Subcutaneous abdominal adipose tissue (tissue), 5 donors: ENCODE measurements around the gene WASHC2C.
A peak's percentile ranks its signal among the peaks of the same experiment; 100 is the strongest.
"Not testable (repeated sequence)": the region's sequence is repeated elsewhere in the genome, so short reads cannot be mapped to it uniquely, and the experiment has no call there.

Experiments
- H3K27ac ChIP-seq: one replicate; pipeline ENCODE4 v1.7.0; 2013; ENCODE audit warnings: low read depth, mild to moderate bottlenecking, inconsistent platforms, low read length, moderate library complexity
- H3K27me3 ChIP-seq, 5 donors: one replicate each; pipeline ENCODE4 v1.7.0; 2013; ENCODE audit warnings: low read length in 5 of 5, inconsistent platforms in 1 of 5; ENCODE audit not compliant: control insufficient read depth in 5 of 5, insufficient read depth in 4 of 5
- H3K36me3 ChIP-seq, 5 donors: one replicate each; pipeline ENCODE4 v1.7.0; 2013; ENCODE audit warnings: low read length in 5 of 5; ENCODE audit not compliant: control insufficient read depth in 5 of 5, insufficient read depth in 5 of 5
- H3K4me1 ChIP-seq, 5 donors: one replicate each; pipeline ENCODE4 v1.7.0; 2013; ENCODE audit warnings: low read length in 5 of 5, mild to moderate bottlenecking in 3 of 5, moderate library complexity in 1 of 5; ENCODE audit not compliant: control insufficient read depth in 5 of 5, insufficient read depth in 5 of 5
- H3K4me3 ChIP-seq, 5 donors: one replicate each; pipeline ENCODE4 v1.7.0; 2013; ENCODE audit warnings: low read length in 5 of 5, low read depth in 1 of 5
- H3K9ac ChIP-seq, 5 donors: one replicate each; pipeline ENCODE4 v1.7.0; 2013; ENCODE audit warnings: low read length in 5 of 5, mild to moderate bottlenecking in 4 of 5, moderate library complexity in 3 of 5
- H3K9me3 ChIP-seq, 5 donors: one replicate each; pipeline ENCODE4 v1.7.0; 2013; ENCODE audit warnings: low read length in 5 of 5; ENCODE audit not compliant: control insufficient read depth in 5 of 5
- donor health status: healthy.
- donor health status: healthy.
- donor health status: healthy.
- donor health status: healthy.
- donor health status: healthy.

Gene WASHC2C, protein sequence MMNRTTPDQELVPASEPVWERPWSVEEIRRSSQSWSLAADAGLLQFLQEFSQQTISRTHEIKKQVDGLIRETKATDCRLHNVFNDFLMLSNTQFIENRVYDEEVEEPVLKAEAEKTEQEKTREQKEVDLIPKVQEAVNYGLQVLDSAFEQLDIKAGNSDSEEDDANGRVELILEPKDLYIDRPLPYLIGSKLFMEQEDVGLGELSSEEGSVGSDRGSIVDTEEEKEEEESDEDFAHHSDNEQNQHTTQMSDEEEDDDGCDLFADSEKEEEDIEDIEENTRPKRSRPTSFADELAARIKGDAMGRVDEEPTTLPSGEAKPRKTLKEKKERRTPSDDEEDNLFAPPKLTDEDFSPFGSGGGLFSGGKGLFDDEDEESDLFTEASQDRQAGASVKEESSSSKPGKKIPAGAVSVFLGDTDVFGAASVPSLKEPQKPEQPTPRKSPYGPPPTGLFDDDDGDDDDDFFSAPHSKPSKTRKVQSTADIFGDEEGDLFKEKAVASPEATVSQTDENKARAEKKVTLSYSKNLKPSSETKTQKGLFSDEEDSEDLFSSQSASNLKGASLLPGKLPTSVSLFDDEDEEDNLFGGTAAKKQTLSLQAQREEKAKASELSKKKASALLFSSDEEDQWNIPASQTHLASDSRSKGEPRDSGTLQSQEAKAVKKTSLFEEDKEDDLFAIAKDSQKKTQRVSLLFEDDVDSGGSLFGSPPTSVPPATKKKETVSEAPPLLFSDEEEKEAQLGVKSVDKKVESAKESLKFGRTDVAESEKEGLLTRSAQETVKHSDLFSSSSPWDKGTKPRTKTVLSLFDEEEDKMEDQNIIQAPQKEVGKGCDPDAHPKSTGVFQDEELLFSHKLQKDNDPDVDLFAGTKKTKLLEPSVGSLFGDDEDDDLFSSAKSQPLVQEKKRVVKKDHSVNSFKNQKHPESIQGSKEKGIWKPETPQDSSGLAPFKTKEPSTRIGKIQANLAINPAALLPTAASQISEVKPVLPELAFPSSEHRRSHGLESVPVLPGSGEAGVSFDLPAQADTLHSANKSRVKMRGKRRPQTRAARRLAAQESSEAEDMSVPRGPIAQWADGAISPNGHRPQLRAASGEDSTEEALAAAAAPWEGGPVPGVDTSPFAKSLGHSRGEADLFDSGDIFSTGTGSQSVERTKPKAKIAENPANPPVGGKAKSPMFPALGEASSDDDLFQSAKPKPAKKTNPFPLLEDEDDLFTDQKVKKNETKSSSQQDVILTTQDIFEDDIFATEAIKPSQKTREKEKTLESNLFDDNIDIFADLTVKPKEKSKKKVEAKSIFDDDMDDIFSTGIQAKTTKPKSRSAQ (N-terminal part only)

DNA sequence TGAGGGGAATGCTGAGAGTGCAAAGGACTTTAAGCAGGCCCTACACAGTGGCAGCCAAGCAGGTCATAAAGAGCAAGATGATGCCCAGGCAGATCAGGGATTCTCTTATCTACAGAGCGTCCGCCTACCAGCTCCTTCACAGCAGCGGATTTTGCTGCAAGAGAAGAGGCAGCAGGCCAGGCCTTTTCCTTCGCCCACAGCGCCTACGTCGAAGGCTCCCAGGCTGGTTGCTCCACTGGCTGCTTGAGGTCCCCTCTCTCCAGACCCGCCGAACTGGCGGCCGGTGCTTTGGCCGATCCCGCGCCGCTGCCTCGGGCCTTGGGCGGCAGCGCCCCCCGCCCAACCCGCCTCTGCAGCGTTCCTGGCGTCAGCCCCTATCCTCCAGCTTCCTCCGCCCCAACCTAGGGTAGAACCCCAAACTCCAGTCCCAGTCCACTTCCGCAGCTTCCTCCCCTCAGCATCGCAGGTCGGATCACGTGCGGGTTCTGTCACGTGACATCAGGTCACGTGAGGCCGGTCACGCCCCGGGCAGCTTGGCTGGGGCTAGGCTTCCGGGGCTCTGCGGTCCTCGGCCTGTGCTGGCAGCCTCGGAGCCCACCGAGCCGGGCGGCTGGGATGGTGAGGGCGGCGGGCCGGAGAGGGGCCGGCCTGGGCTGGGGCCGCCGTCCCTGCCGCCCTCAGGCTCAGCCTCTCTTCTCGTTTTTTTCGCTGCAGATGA lies at the start of gene WASHC2C:
Gene WASHC2C, plus strand, starts transcription at position 564 of the 718 bp plus-strand sequence. Its CDS starts 52 bp downstream, at position 616.
- Histone ChIP-seq H3K4me1 (peaks cover 0 to 11% (median 4%) of the 10 kb centered on the region in 5 donors), H3K27ac (peak within 1 kb of the TSS; percentile 46), H3K9ac (peak within 1 kb of the TSS in 4 of 5 donors; percentile 37 to 78 (median 57)), H3K4me3 (peak within 1 kb of the TSS; percentile 70 to 78 (median 74))
- not testable (repeated sequence) for H3K9me3 ChIP-seq, H3K27me3 ChIP-seq, H3K36me3 ChIP-seq

DNA sequence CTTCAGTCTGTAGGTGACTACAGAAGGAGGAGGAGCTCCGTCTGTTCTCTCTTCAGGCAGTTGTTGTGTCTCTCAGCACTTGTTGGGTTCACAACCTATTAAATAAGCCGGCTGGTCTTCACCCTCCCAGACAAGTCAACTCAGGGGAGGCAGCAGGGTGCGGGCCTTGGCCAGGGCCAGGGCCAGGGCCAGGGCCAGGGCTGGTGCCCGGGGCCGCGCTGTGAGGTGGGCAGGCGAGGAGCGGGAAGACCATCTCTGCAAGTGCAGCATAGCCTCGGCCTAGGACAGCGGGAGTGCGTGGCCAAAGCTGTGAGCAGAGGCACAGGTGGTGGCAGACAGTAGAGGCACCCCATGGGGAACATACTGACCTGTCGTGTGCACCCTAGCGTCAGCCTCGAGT lies 48.6 kb upstream of the WASHC2C start:
- H3K9me3 ChIP-seq, H3K27ac ChIP-seq, H3K27me3 ChIP-seq, H3K9ac ChIP-seq, H3K36me3 ChIP-seq, H3K4me1 ChIP-seq, H3K4me3 ChIP-seq: not testable (repeated sequence)

DNA sequence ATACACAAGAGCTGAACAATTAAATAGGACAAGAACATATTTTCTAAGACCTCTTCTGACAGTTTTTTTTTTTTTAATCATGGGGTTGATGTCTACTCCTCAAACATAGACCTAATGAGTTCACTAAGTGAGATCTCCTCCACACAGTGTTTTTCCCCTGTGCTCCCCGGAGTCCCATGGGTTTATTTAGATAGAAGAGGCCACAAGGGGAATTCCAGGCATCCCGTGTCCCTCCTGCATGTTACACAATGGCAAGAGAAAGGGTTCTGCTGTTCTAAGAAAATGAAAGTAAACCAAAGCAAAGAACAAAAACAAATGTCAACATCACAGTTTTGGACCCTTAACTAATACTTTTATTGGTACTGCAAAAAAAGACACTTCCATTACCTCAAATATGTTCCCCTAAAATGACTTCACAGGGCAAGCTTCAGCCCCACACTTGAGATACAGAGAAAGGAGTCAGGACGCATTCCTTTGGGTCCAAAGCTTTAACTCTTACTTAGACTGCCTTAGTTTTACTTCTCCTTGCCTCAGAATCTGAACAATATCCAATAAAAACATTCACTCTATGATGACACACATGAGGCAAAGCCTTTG lies 16.8 kb upstream of the WASHC2C start:
- H3K9me3 ChIP-seq, H3K36me3 ChIP-seq, H3K27ac ChIP-seq, H3K4me3 ChIP-seq, H3K9ac ChIP-seq, H3K27me3 ChIP-seq, H3K4me1 ChIP-seq: not testable (repeated sequence)

DNA sequence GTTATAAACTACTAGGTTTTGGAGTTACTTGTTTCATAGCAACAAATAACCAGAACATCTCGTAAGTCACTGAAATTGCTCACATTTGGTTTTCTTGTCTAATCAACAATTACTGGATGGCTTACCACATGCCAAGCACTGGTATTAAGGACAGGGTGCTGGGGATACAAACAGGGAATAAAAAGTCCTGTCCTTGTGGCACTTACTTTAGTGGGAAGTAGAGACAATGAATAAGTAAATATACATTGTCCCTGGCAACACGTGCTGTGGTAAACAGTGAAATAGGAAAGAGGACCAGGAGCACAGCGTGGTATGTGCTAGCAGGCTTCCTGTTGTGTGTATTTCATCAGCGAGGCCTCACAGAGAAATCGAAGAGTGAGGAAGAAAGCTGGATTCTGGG lies 15.8 kb upstream of the WASHC2C start:
- H3K9ac ChIP-seq, H3K4me3 ChIP-seq, H3K36me3 ChIP-seq, H3K9me3 ChIP-seq, H3K27ac ChIP-seq, H3K27me3 ChIP-seq, H3K4me1 ChIP-seq: not testable (repeated sequence)

DNA sequence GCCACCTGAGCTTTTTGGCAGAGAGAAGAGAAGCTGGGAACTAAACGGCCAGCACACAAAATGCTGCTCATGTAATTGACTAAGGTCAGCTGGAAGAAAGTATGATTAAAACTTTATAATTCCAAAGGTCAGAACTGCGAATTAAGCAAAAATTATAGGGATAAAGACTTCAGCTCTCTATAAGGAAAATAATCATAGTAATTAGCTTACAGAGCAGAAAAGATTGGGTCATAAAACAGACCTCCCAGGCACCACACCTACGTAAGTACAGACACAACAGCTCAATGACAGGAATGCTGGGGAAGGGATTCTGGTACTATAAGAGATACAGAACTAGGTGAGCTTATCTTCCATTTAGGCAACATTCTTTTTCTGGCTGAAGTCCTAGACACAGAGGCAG lies 10.0 kb upstream of the WASHC2C start:
- not testable (repeated sequence) for H3K27ac ChIP-seq, H3K36me3 ChIP-seq, H3K4me3 ChIP-seq, H3K9me3 ChIP-seq, H3K27me3 ChIP-seq, H3K4me1 ChIP-seq, H3K9ac ChIP-seq

DNA sequence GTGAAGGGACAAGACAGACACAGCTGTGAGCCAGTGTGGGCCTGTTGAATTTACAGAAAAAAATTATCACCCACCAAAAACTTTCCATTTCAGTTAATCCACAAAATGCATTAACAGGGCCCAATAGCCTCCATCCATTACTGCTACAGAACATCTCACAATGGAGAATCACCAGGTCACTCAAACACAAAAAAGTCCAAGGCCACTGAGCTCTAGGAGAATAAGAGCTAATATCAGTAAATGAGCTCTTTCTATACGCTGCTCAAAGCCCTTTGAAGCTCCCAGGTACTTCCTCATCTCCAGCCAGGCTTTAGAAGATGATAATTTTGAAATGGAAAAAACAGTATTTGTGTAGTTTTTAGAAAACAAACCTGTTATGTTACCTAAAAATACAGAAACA lies 9.4 kb upstream of the WASHC2C start:
- not testable (repeated sequence) for H3K9me3 ChIP-seq, H3K27ac ChIP-seq, H3K4me1 ChIP-seq, H3K27me3 ChIP-seq, H3K36me3 ChIP-seq, H3K9ac ChIP-seq, H3K4me3 ChIP-seq

DNA sequence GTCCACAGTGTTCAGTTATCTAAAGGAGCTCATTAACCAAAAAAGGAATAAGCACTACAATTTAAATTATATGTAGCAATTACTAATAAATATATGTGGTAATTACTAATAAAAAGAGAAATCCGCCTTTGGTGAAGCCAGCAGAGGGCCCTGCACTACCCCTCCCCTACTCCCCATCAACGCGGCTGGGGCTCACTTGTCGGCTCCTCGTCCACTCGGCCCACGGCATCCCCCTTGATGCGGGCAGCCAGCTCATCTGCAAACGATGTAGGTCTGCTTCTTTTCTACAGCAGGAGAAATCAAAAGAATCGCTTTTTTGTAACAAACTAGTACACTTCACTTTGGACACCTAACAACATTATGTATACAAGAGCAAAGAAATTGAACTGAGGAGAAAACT lies 5.6 kb upstream of the WASHC2C start:
- H3K9me3 ChIP-seq, H3K4me1 ChIP-seq, H3K27ac ChIP-seq, H3K27me3 ChIP-seq, H3K4me3 ChIP-seq, H3K9ac ChIP-seq, H3K36me3 ChIP-seq: not testable (repeated sequence)

DNA sequence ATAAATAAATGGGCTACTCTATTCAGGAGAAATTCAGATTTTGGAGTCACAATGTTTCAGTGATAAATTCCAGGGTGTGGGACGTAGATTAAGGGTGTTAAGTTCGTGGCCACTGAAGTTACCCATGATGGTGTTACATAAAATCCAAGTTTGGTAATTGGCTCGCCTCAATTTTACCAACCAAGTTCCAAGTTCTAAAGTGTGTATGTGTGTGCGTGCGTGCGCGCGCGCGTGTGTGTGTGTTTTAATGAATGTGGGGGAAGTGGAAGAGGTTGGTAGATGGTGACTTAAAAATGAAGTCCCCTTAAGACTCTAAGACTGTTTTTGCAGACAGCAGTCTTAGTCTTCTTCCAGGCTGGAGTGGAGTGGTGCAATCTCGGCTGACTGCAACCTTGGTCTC lies 3.2 kb upstream of the WASHC2C start:
- not testable (repeated sequence) for H3K36me3 ChIP-seq, H3K27ac ChIP-seq, H3K27me3 ChIP-seq, H3K9me3 ChIP-seq, H3K4me3 ChIP-seq, H3K9ac ChIP-seq
- peaks cover 0 to 11% (median 4%) of the 10 kb centered on the region in 5 donors for H3K4me1 ChIP-seq

DNA sequence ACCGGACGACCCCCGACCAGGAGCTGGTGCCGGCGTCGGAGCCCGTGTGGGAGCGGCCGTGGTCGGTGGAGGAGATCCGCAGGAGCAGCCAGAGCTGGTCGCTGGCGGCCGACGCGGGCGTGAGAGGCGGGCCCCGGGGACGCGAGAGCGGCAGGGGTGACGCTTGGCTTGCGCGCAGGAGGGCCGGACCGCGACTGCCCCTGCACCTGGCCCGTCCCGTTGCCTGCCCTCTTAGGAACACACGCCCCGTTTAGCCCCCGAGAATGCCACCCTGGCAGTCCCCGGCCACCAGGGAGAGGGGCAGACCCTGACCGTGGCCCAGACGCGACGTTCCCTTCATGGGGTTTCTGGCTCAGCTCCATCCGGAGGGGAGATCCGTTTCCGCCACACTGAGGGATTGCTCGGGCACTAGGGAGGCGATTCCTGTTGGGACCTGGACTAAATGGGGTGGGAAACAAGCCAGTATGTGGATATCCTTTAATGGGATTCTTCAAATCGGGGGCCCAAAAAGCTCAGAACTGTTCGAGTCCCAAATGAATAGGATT lies 427 bp downstream of the WASHC2C start:
- not testable (repeated sequence) for H3K27me3 ChIP-seq, H3K36me3 ChIP-seq, H3K9me3 ChIP-seq
- H3K4me1 ChIP-seq, result peaks cover 0 to 11% (median 4%) of the 10 kb centered on the region in 5 donors
- peak overlapping the region; percentile 46 for H3K27ac ChIP-seq
- H3K4me3 ChIP-seq, result peak overlapping the region in 4 of 5 donors; percentile 70 to 78 (median 76)
- peak overlapping the region in 4 of 5 donors; percentile 37 to 78 (median 57) for H3K9ac ChIP-seq
